H9 (cell line): ENCODE results near the gene TSPAN9. TPM values are rescaled to one million over a fixed set of nuclear protein-coding genes. Genes with fewer than 3 reads are reported as not detected.
A peak's percentile ranks its signal among the peaks of the same experiment; 100 is the strongest.

Experiments used
- DNase-seq: peaks from one replicate; pipeline ENCODE4 v3.0.0-alpha.2; 2017
- H2AFZ ChIP-seq: one replicate; pipeline ENCODE4 v1.6.1; 2013; ENCODE audit warnings: mild to moderate bottlenecking, low read length, control low read depth, moderate library complexity
- H2AK5ac ChIP-seq: 2 replicates; pipeline ENCODE4 v1.6.1; 2013; ENCODE audit warnings: low read length, control low read depth, mixed read lengths; ENCODE audit not compliant: insufficient read length
- H2BK120ac ChIP-seq: one replicate; pipeline ENCODE4 v1.6.1; 2013; ENCODE audit warnings: low read depth, mild to moderate bottlenecking, low read length, control low read depth, inconsistent platforms; ENCODE audit not compliant: poor library complexity, severe bottlenecking
- H2BK12ac ChIP-seq: 2 replicates; pipeline ENCODE4 v1.6.1; 2013; ENCODE audit warnings: low read length, control low read depth, mixed read lengths, low read depth; ENCODE audit not compliant: insufficient read length
- H2BK15ac ChIP-seq: 2 replicates; pipeline ENCODE4 v1.6.1; 2013; ENCODE audit warnings: low read depth, low read length, control low read depth
- H2BK20ac ChIP-seq: one replicate; pipeline ENCODE4 v1.6.1; 2013; ENCODE audit warnings: low read depth, mild to moderate bottlenecking, low read length, control low read depth, inconsistent platforms; ENCODE audit not compliant: poor library complexity, severe bottlenecking
- H2BK5ac ChIP-seq: 2 replicates; pipeline ENCODE4 v1.6.1; 2013; ENCODE audit warnings: low read length, control low read depth, mixed read lengths; ENCODE audit not compliant: insufficient read length
- H3K14ac ChIP-seq: 2 replicates; pipeline ENCODE4 v1.6.1; 2013; ENCODE audit warnings: low read length, control low read depth; ENCODE audit not compliant: insufficient read depth
- H3K18ac ChIP-seq: 2 replicates; pipeline ENCODE4 v1.6.1; 2013; ENCODE audit warnings: low read depth, mild to moderate bottlenecking, mixed read lengths, low read length, control low read depth; ENCODE audit not compliant: insufficient read length
- H3K23ac ChIP-seq: 2 replicates; pipeline ENCODE4 v1.6.1; 2013; ENCODE audit warnings: low read length, control low read depth, mixed read lengths, low read depth; ENCODE audit not compliant: insufficient read length
- H3K23me2 ChIP-seq: 2 replicates; pipeline ENCODE4 v1.6.1; 2013; ENCODE audit warnings: low read depth, mild to moderate bottlenecking, mixed read lengths, low read length, control low read depth; ENCODE audit not compliant: insufficient read length, poor library complexity, severe bottlenecking
- H3K27ac ChIP-seq: 2 replicates; pipeline ENCODE4 v1.5.1; 2013; ENCODE audit warnings: low read length, control low read depth, mixed read lengths, low read depth; ENCODE audit not compliant: insufficient read length
- H3K27me3 ChIP-seq: 2 replicates; pipeline ENCODE4 v1.6.1; 2013; ENCODE audit warnings: low read length, control low read depth, inconsistent platforms; ENCODE audit not compliant: insufficient read depth
- H3K4ac ChIP-seq: 2 replicates; pipeline ENCODE4 v1.6.1; 2013; ENCODE audit warnings: low read depth, mild to moderate bottlenecking, control low read depth, inconsistent platforms, low read length, moderate library complexity
- H3K4me1 ChIP-seq: 2 replicates; pipeline ENCODE4 v1.6.1; 2013; ENCODE audit warnings: low read length, control low read depth, inconsistent platforms; ENCODE audit not compliant: insufficient read depth
- H3K4me2 ChIP-seq: 2 replicates; pipeline ENCODE4 v1.6.1; 2013; ENCODE audit warnings: low read length, control low read depth, mixed read lengths; ENCODE audit not compliant: insufficient read length, insufficient read depth
- H3K56ac ChIP-seq: 2 replicates; pipeline ENCODE4 v1.6.1; 2013; ENCODE audit warnings: low read depth, mild to moderate bottlenecking, mixed read lengths, low read length, control low read depth; ENCODE audit not compliant: insufficient read length
- H3K79me1 ChIP-seq: 2 replicates; pipeline ENCODE4 v1.6.1; 2013; ENCODE audit warnings: low read depth, mild to moderate bottlenecking, moderate library complexity, low read length, control low read depth, inconsistent platforms; ENCODE audit not compliant: insufficient read depth, poor library complexity, severe bottlenecking
- H3K79me2 ChIP-seq: 2 replicates; pipeline ENCODE4 v1.6.1; 2013; ENCODE audit warnings: low read length, control low read depth, inconsistent platforms; ENCODE audit not compliant: insufficient read depth
- H3K9ac ChIP-seq: 2 replicates; pipeline ENCODE4 v1.6.1; 2013; ENCODE audit warnings: low read length, control low read depth, mixed read lengths; ENCODE audit not compliant: insufficient read length; ENCODE audit errors: extremely low read depth
- H3K9me3 ChIP-seq: one replicate; pipeline ENCODE4 v1.6.1; 2013; ENCODE audit warnings: low read depth, low read length, inconsistent platforms; ENCODE audit not compliant: control insufficient read depth
- H3T11ph ChIP-seq: one replicate; pipeline ENCODE4 v1.6.1; 2013; ENCODE audit warnings: mild to moderate bottlenecking, low read length, control low read depth, inconsistent platforms
- H4K20me1 ChIP-seq: one replicate; pipeline ENCODE4 v1.6.1; 2013; ENCODE audit not compliant: control insufficient read depth, insufficient read length, insufficient read depth
- H4K5ac ChIP-seq: 2 replicates; pipeline ENCODE4 v1.6.1; 2013; ENCODE audit warnings: low read depth, mild to moderate bottlenecking, mixed read lengths, low read length, control low read depth; ENCODE audit not compliant: insufficient read length
- H4K8ac ChIP-seq: replicated peaks from 2 replicates; pipeline ENCODE4 v1.6.1; 2013; ENCODE audit warnings: low read length, control low read depth, mixed read lengths, low read depth; ENCODE audit not compliant: insufficient read length
- H4K91ac ChIP-seq: 2 replicates; pipeline ENCODE4 v1.6.1; 2013; ENCODE audit warnings: low read depth, mild to moderate bottlenecking, moderate library complexity, mixed read lengths, low read length, control low read depth; ENCODE audit not compliant: insufficient read length
- H3K27ac Mint-ChIP-seq, 3 experiments: 2 replicates in 2 of 3; 3 replicates in 1 of 3; pipeline ENCODE4 v1.8.0; 2020 to 2021; ENCODE audit warnings: mixed read lengths in 3 of 3, mild to moderate bottlenecking in 1 of 3, moderate library complexity in 1 of 3
- H3K27me3 Mint-ChIP-seq: 2 replicates; pipeline ENCODE4 v1.8.0; 2021; ENCODE audit warnings: low read depth, mild to moderate bottlenecking, moderate library complexity, mixed read lengths
- H3K36me3 Mint-ChIP-seq, 3 experiments: 2 replicates in 2 of 3; 3 replicates in 1 of 3; pipeline ENCODE4 v1.8.0; 2020 to 2021; ENCODE audit warnings: low read depth in 3 of 3, mixed read lengths in 3 of 3; ENCODE audit not compliant: insufficient read depth in 1 of 3
- H3K4me1 Mint-ChIP-seq, 2 experiments: 2 replicates each; pipeline ENCODE4 v1.8.0; 2020; ENCODE audit warnings: mixed read lengths in 2 of 2
- H3K4me3 Mint-ChIP-seq, 2 experiments: 2 replicates in 1 of 2; 3 replicates in 1 of 2; pipeline ENCODE4 v1.8.0; 2020 to 2021; ENCODE audit warnings: mild to moderate bottlenecking in 2 of 2, mixed read lengths in 2 of 2, moderate library complexity in 1 of 2
- H3K9me3 Mint-ChIP-seq, 2 experiments: 2 replicates in 1 of 2; 3 replicates in 1 of 2; pipeline ENCODE4 v1.8.0; 2020; ENCODE audit warnings: mild to moderate bottlenecking in 2 of 2, mixed read lengths in 2 of 2, moderate library complexity in 1 of 2
- WGBS: extraction: QIAGEN DNeasy Blood & Tissue Kit; methylation state at CpG from one replicate; pipeline ENCODE4 v1.1.7; 2013; ENCODE audit warnings: missing lambda C conversion rate, low lambda C conversion rate, mixed read lengths; ENCODE audit not compliant: insufficient read length; ENCODE audit errors: extremely low coverage; 5-methylcytosine and 5-hydroxymethylcytosine counted together
- total RNA-seq: library from RNA; stranded (reverse); gene quantifications from 2 replicates; pipeline ENCODE4 v1.2.1, GENCODE V29; 2021
- TF ChIP-seq, protein P1 (sequence below): fragments of 200-600 bp; sonication (generic); conservative IDR thresholded peaks from 3 replicates; pipeline ENCODE4 v1.8.0; 2021; ENCODE audit warnings: antibody characterized with exemption, mild to moderate bottlenecking

TSPAN9 gene
- total RNA-seq, 1 experiment from 2014 or later: 19.0 TPM

DNA sequence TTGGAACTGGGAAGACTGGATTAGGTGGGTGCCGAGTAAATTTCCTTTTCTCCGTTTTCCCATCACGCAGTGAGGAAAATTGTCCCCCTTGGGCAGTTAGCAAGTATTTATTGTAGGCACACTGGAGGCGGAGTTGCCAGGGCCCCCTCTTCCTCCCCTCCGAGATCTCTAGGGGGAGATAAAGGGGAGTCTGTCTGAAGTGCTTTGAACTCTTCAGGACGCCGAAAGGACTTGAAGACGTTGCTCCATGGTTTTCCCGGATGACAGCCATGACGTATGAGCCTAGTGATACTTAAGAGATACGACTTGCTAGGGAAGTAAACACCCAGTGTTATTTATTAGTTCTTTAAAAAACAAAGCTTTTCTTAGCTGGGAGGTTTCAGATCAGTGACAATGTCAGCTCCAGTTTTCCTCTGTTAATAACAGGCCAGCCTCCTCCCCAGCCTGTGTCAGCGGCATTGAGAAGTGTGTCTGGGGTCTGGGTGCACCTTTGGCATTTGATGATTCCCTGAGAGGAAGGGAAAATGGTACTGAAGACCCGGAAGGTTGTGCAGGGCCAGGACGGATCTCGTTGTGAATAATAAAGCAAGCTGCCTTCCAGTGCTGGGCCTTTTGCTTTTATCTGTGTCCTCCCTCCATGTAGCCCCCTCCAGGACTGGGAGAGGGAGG lies 78.7 kb downstream of the TSPAN9 start:
- Histone ChIP-seq H3K4me1 (peaks cover 7% of the 10 kb centered on the region; the same call in 1 of the 2 replicates), H3K9ac (no peak overlapping the region), H4K20me1 (no peaks in the 10 kb centered on the region), H3K56ac (no peak overlapping the region), H4K91ac (no peak overlapping the region), H4K8ac (no peak overlapping the region), H3K79me1 (no peaks in the 10 kb centered on the region), H2BK5ac (no peak overlapping the region), H2BK120ac (no peak overlapping the region), H3T11ph (no peak overlapping the region), H3K23ac (no peak overlapping the region), H2BK20ac (no peak overlapping the region), H3K9me3 (no peaks in the 10 kb centered on the region), H2AFZ (no peak overlapping the region), H3K27ac (no peak overlapping the region), H3K4ac (no peak overlapping the region), H4K5ac (no peak overlapping the region), H3K27me3 (no peaks in the 10 kb centered on the region), H3K23me2 (no peaks in the 10 kb centered on the region), H3K18ac (no peak overlapping the region), H2AK5ac (no peak overlapping the region), H3K14ac (no peak overlapping the region), H2BK15ac (no peak overlapping the region), H3K4me2 (no peak overlapping the region), H3K79me2 (no peaks in the 10 kb centered on the region), H2BK12ac (no peak overlapping the region)
- H3K9me3 Mint-ChIP-seq: peaks cover 0 to 4% of the 10 kb centered on the region in 2 experiments; a peak in 3 of 5 replicates
- H3K4me1 Mint-ChIP-seq: peaks cover 32 to 46% of the 10 kb centered on the region in 2 experiments
- no peak overlapping the region for H3K4me3 Mint-ChIP-seq
- TF ChIP-seq, protein P1, sequence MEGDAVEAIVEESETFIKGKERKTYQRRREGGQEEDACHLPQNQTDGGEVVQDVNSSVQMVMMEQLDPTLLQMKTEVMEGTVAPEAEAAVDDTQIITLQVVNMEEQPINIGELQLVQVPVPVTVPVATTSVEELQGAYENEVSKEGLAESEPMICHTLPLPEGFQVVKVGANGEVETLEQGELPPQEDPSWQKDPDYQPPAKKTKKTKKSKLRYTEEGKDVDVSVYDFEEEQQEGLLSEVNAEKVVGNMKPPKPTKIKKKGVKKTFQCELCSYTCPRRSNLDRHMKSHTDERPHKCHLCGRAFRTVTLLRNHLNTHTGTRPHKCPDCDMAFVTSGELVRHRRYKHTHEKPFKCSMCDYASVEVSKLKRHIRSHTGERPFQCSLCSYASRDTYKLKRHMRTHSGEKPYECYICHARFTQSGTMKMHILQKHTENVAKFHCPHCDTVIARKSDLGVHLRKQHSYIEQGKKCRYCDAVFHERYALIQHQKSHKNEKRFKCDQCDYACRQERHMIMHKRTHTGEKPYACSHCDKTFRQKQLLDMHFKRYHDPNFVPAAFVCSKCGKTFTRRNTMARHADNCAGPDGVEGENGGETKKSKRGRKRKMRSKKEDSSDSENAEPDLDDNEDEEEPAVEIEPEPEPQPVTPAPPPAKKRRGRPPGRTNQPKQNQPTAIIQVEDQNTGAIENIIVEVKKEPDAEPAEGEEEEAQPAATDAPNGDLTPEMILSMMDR: no peak
- H3K36me3 Mint-ChIP-seq: peaks cover 3 to 9% (median 5%) of the 10 kb centered on the region in 3 experiments; a peak in 5 of 7 replicates
- no peak for DNase-seq
- no CpG with 5 or more reads among the region's 15 CpGs for WGBS
- H3K27me3 Mint-ChIP-seq: 0 out of 2 replicates have a peak, but pooled peaks cover 1% of the 10 kb centered on the region
- H3K27ac Mint-ChIP-seq: peak overlapping the region; percentile 39 to 92 (median 61); a peak in 5 of 7 replicates
